NCI-H748 (cell line): ENCODE results near the gene RNF4.
"Not testable (repeated sequence)": the region's sequence is repeated elsewhere in the genome, so short reads cannot be mapped to it uniquely, and the experiment has no call there.

Experiments used
- DNase-seq: peaks from one replicate; lab custom pipeline; 2025; ENCODE audit not compliant: unreplicated experiment; lab: John Stamatoyannopoulos, UW

Gene RNF4

GRCh38 chr4:2485956-2486355 is 17.1 kb downstream of the RNF4 start:
- no peak for DNase-seq

- DNase-seq: no peak
Measured at GRCh38 chr4:2486981-2487380, 18.1 kb downstream of the RNF4 start.

- DNase-seq: no peak
Measured at GRCh38 chr4:2487632-2488031, 18.7 kb downstream of the RNF4 start.

GRCh38 chr4:2489081-2489805 is 20.3 kb downstream of the RNF4 start:
- no peak for DNase-seq

- no peak for DNase-seq
Measured at GRCh38 chr4:2489841-2490552, 21.1 kb downstream of the RNF4 start.

- no peak for DNase-seq
Measured at GRCh38 chr4:2492970-2493369, 24.1 kb downstream of the RNF4 start.

GRCh38 chr4:2494992-2495391 is 26.1 kb downstream of the RNF4 start:
- DNase-seq: no peak

- no peak for DNase-seq
Measured at GRCh38 chr4:2497324-2497723, 28.4 kb downstream of the RNF4 start.

- no peak for DNase-seq
Measured at GRCh38 chr4:2497931-2498330, 29.0 kb downstream of the RNF4 start.

- no peak for DNase-seq
Measured at GRCh38 chr4:2500547-2500946, 31.6 kb downstream of the RNF4 start.

GRCh38 chr4:2501034-2501594 is 32.2 kb downstream of the RNF4 start:
- no peak for DNase-seq

- DNase-seq: no peak
Measured at GRCh38 chr4:2503809-2504208, 34.9 kb downstream of the RNF4 start.

- no peak for DNase-seq
Measured at GRCh38 chr4:2507259-2507658, 38.4 kb downstream of the RNF4 start.

GRCh38 chr4:2507855-2508254 is 38.9 kb downstream of the RNF4 start:
- no peak for DNase-seq

- DNase-seq: no peak
Measured at GRCh38 chr4:2510351-2511259, 41.7 kb downstream of the RNF4 start.

- no peak for DNase-seq
Measured at GRCh38 chr4:2511645-2512131, 42.8 kb downstream of the RNF4 start.

GRCh38 chr4:2512396-2513135 is 43.7 kb downstream of the RNF4 start:
- no peak for DNase-seq

- DNase-seq: not testable (repeated sequence)
Measured at GRCh38 chr4:2514193-2514592, 45.3 kb downstream of the RNF4 start.

GRCh38 chr4:2514944-2515343 is 46.0 kb downstream of the RNF4 start:
- DNase-seq: not testable (repeated sequence)

- no peak for DNase-seq
Measured at GRCh38 chr4:2515830-2516550, 47.1 kb downstream of the RNF4 start.
